Ovary (tissue), 9 donors: ENCODE results near the gene HECW1. TPM values are rescaled to one million over a fixed set of nuclear protein-coding genes. Genes with fewer than 3 reads are reported as not detected.

Experiments
- DNase-seq, 5 donors: peaks; one replicate each; pipeline ENCODE4 v3.0.0-alpha.2; 2019 to 2020
- H3K27ac ChIP-seq, 2 donors: fragments of 200-600 bp; one replicate each; pipeline versions ENCODE4 v1.5.1 to v1.8.0; 2019 to 2022
- H3K27me3 ChIP-seq: fragments of 200-600 bp; one replicate; pipeline ENCODE4 v1.8.0; 2022
- H3K36me3 ChIP-seq: fragments of 200-600 bp; sonication (generic); one replicate; pipeline ENCODE4 v1.5.1; 2019
- H3K4me1 ChIP-seq: one replicate; pipeline ENCODE4 v1.8.1; 2013; ENCODE audit warnings: mild to moderate bottlenecking, moderate library complexity; ENCODE audit not compliant: insufficient read depth
- H3K4me3 ChIP-seq: fragments of 200-600 bp; sonication (generic); one replicate; pipeline ENCODE4 v1.5.1; 2017
- H3K9me3 ChIP-seq, 2 donors: fragments of 200-600 bp in 1 of 2; sonication (generic) in 1 of 2; one replicate each; pipeline versions ENCODE4 v1.5.1 to v1.8.1; 2013 to 2019; ENCODE audit warnings: mild to moderate bottlenecking in 1 of 2, moderate library complexity in 1 of 2
- EP300 ChIP-seq: sonication (generic); formaldehyde crosslinking; IDR thresholded peaks from one replicate; pipeline ENCODE4 v1.6.1; 2017; ENCODE audit warnings: antibody characterized with exemption
- POLR2A ChIP-seq: fragments of 450-650 bp; IDR thresholded peaks from one replicate; pipeline ENCODE4 v1.6.1; 2017; ENCODE audit warnings: antibody characterized with exemption, mild to moderate bottlenecking, moderate library complexity
- WGBS, 3 donors: extraction: QIAGEN DNeasy Blood & Tissue Kit in 1 of 3; methylation state at CpG; one replicate each; pipeline versions ENCODE4 v1.1.5 to v1.1.7; 2013 to 2017; 5-methylcytosine and 5-hydroxymethylcytosine counted together
- intact Hi-C, 4 donors: fragments of 100-400 bp; cut with DNase I; formaldehyde crosslinking; loops; one replicate each; pipeline versions ENCODE4 v1.11.0 to v1.15.1; 2022 to 2023
- polyA plus RNA-seq, 2 donors: library from polyadenylated mRNA; stranded (reverse); fragments of 200-250 nt in 1 of 2; fragments of 350-450 nt in 1 of 2; fragmentation: Illumina TruSeq in 1 of 2; extraction: RNeasy Lipid Tissue Mini Kit (QIAGEN cat#74804) in 1 of 2; gene quantifications; one replicate each; pipeline ENCODE4 v1.2.3, GENCODE V29; 2013 to 2014
- total RNA-seq, 7 donors: library from RNA; depleted of rRNA in 2 of 7; stranded (reverse); fragments of >200 nt in 2 of 7; fragmentation: NEBNext Ultra II Directional in 3 of 7; extraction: Animal tissue kit (Norgen Biotek cat#: 25700) in 3 of 7; gene quantifications; one replicate each; pipeline versions ENCODE4 v1.1.0 to v1.2.4, GENCODE V29; 2016 to 2023
- TF ChIP-seq, protein P1 (sequence below), 3 donors: fragments of 450-650 bp in 2 of 3; fragments of 200-600 bp in 1 of 3; IDR thresholded peaks; one replicate each; pipeline versions ENCODE4 v1.5.1 to v1.8.0; 2016 to 2022; ENCODE audit warnings: antibody characterized with exemption in 3 of 3, mild to moderate bottlenecking in 1 of 3
- donor health status: DM: no; HTN: no; CAD: no; lungs with moderate emphysema.
- donor health status: DM: no; HTN: no; CAD: no.
- donor health status: Bipolar disorder and iron deficiency.
- donor health status: DM: yes; HTN: yes; CAD: no.
- donor health status: DM: no; HTN: no; CAD: no.
- donor health status: DM: yes; HTN: yes; CAD: no.

The HECW1 gene
- total and polyA plus RNA-seq, 9 donors, result 0.31 to 6.4 (median 1.8) TPM; not detected in 1

DNA sequence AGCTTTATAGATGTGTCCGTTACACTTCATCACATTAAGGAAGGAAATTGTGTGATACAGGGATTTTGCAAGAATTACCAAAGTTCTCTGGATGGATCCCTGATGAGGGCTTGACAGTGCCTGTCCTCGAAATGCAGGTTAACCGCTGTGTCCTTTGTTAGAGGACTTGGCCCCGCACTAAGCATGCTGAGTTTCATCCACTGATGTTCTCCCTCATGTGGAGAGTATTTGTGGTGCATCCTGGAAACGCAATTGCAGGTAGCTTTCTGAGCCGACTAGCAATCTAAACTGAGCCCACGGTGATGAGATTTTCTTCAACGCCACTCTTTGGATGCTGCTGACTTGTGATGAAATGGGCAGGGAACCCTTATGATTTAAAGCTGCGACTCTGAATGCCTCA, 398.6 kb downstream of the HECW1 start:
- no peak overlapping the region for H3K27ac ChIP-seq
- H3K27me3 ChIP-seq, result no peaks in the 10 kb centered on the region
- H3K4me3 ChIP-seq, result no peak overlapping the region
- intact Hi-C loops, result no loop called here
- no peaks in the 10 kb centered on the region for H3K4me1 ChIP-seq
- DNase-seq, result no peak
- no peaks in the 10 kb centered on the region for H3K9me3 ChIP-seq
- 79 to 89% (median 81%) methylated on average over 9 of the region's 9 CpGs for WGBS, 3 donors
- no peaks in the 10 kb centered on the region for H3K36me3 ChIP-seq
- TF ChIP-seq EP300 (no peak), POLR2A (no peak)
- TF ChIP-seq, protein P1, sequence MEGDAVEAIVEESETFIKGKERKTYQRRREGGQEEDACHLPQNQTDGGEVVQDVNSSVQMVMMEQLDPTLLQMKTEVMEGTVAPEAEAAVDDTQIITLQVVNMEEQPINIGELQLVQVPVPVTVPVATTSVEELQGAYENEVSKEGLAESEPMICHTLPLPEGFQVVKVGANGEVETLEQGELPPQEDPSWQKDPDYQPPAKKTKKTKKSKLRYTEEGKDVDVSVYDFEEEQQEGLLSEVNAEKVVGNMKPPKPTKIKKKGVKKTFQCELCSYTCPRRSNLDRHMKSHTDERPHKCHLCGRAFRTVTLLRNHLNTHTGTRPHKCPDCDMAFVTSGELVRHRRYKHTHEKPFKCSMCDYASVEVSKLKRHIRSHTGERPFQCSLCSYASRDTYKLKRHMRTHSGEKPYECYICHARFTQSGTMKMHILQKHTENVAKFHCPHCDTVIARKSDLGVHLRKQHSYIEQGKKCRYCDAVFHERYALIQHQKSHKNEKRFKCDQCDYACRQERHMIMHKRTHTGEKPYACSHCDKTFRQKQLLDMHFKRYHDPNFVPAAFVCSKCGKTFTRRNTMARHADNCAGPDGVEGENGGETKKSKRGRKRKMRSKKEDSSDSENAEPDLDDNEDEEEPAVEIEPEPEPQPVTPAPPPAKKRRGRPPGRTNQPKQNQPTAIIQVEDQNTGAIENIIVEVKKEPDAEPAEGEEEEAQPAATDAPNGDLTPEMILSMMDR (IDR thresholded peaks at IDR 0.05), result no peak

DNA sequence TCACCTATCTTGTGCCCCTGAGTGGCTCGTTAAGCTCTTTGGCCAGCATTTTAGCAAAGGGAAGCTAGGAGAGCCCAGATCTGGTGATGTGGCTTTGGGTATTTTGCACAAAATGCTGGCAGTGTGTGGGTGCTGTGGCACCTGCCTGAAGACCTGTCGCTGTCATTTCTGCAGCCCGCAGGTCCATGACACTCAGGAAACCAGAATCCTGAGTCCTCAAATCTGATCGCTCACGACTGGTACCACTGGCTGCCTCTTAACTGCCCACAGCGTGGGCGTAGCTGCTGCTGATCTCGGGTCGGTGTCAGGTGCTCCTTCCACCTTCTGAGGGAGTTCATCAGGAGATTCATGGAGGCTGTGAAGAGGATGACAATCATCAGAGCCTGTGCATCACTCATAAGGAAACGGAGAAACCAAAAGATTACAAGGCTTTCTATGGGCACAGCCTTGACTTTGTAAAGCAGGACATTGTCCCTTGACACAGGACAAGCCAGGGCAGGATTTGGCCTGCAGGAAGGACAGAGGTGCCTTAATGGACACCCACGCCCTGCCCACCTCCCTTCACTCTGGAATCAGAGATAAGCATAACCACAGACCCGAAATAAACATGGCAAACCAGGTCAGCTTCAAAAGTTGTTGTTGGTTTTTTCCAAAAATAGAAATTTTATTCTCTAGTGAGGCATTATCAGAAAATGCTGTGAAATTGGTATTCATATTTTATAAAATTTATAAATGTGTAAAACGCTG, 399.5 kb downstream of the HECW1 start:
- H3K27ac ChIP-seq, result no peak overlapping the region
- no peaks in the 10 kb centered on the region for H3K4me1 ChIP-seq
- no peaks in the 10 kb centered on the region for H3K36me3 ChIP-seq
- no peaks in the 10 kb centered on the region for H3K27me3 ChIP-seq
- TF ChIP-seq, protein P1 (IDR thresholded peaks at IDR 0.05), result no peak
- no peaks in the 10 kb centered on the region for H3K9me3 ChIP-seq
- intact Hi-C loops, result no loop called here
- DNase-seq, result no peak
- WGBS, 3 donors, result 86 to 89% (median 86%) methylated on average over 13 of the region's 13 CpGs
- no peak overlapping the region for H3K4me3 ChIP-seq

DNA sequence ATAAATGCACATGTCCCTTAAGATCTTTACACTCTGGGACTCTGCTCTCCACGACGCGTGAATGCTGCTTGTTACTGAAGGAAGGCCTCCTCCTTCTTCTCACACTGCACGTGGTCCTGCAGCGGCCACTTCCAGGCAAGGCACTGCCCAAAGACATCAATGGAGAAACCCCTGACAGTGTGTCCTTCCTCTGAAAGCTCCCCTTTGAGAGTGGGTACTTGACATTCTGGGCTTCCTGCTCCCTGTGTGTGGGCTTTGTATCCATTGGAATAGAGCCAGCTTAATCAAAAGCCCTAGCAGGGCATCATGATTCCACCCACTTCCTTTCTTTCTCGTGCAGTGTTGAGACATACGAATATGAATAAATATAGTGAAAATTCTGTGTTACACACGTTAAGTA, 400.8 kb downstream of the HECW1 start:
- H3K27ac ChIP-seq, result no peak overlapping the region
- H3K27me3 ChIP-seq, result no peaks in the 10 kb centered on the region
- H3K9me3 ChIP-seq, result no peaks in the 10 kb centered on the region
- WGBS, 3 donors, result 41 to 55% (median 43%) methylated on average over 8 of the region's 8 CpGs
- no peak overlapping the region for H3K4me3 ChIP-seq
- no peaks in the 10 kb centered on the region for H3K4me1 ChIP-seq
- intact Hi-C loops, result no loop called here
- no peak for DNase-seq
- no peaks in the 10 kb centered on the region for H3K36me3 ChIP-seq
- TF ChIP-seq POLR2A (no peak), EP300 (no peak)
- TF ChIP-seq, protein P1 (IDR thresholded peaks at IDR 0.05), result no peak

DNA sequence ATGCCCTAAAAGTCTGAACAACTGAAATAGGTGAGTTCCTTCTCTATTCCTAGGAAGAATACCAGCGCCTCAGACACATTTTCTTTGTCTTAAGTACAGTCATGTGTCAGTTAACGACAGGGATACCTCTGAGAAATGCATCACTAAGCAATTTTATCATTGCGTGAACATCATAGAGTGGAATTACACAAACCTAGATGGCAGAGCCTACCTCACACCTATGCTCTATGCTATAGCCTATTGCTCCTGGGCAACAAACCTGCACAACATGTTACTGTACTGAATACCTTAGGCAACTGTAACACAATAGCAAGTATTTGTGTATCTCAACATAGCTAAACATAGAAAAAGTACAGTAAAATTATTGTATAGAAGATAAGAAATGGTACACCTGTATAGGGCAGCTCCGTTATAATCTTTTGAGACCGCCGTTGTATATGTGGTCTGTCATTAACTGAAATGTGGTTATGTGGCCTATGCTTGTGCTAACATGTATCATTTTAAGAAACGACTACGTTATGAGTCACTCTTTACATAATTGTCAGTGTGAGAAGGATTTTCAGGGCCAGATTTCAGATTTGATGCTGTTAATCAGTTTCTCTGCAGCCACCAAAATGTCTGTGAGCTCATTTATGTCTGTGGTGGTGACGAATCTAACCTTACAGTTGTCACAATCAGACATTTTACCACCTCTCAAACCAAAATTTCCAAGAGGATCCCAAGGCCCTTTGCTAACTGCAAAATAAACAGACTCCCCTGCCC, 404.3 kb downstream of the HECW1 start:
- 84 to 91% (median 89%) methylated on average over 9 of the region's 9 CpGs for WGBS, 3 donors
- Histone ChIP-seq H3K27me3 (no peaks in the 10 kb centered on the region), H3K27ac (no peak overlapping the region), H3K9me3 (no peaks in the 10 kb centered on the region), H3K36me3 (no peaks in the 10 kb centered on the region), H3K4me1 (no peaks in the 10 kb centered on the region), H3K4me3 (no peak overlapping the region)
- TF ChIP-seq, protein P1 (IDR thresholded peaks at IDR 0.05), result no peak
- TF ChIP-seq EP300 (no peak), POLR2A (no peak)
- intact Hi-C loops, result no loop called here
- no peak for DNase-seq
